GM19438 (cell line): ENCODE data around the gene ABCF3.

Experiments used
- ATAC-seq: cut with Tn5 transposase; IDR thresholded peaks from one replicate; pipeline ENCODE4 v1.9.1; 2021; ENCODE audit warnings: low read depth; ENCODE audit not compliant: unreplicated experiment

Gene ABCF3

DNA sequence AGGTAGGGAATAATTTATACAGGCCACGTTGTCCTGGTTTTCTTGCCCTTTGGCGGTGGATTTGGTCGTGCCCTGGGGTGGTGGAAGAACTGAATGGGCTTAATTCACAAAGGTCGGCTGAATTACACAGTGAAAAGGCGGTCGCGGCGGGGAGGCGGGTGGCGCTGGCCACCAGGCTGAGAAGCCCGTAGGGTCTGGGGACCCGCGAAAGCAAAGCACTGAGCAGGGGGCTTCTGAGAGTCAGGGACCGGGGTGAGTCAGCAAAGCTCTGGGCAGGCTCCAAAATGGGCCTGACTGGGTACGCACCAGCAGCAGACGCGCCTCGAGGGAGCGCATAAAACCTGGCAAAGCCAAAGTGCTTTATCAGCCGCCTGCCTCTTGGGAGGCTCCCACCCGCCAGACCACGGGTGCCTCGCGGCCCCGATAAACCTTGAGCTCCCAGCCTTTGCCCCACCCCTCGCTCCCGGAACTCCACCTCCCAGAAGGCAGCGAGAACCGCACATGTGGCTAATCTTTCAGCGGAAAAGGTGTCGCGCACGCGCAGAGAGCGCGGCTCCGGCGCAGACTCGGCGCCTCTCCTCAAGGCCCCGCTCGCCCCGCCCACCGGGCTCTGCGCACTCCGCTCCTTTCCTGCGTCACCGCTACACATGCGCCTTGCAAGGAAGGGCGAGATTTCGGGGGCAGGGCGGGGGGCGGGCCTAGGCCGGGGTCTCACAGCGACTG is 377 bp upstream of the ABCF3 start:
- peak; percentile 88 for ATAC-seq

- ATAC-seq, result no peak
These were observed 856 bp downstream of the ABCF3 start for GRCh38 chr3:184186902-184187207.

DNA sequence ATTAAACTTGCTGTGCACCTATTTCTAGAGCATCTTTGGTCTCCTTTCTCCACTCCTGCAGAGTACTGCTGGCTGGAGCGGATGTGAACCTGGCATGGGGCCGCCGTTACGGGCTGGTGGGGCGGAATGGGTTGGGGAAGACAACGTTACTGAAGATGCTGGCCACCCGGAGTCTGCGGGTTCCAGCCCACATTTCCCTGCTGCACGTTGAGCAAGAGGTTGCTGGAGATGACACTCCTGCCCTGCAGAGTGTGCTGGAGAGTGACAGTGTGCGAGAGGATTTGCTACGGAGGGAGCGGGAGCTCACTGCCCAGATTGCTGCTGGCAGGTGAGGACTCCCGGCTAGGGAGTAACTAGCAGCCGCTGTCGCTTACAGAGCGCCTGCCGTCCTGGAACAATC is 2.1 kb downstream of the ABCF3 start:
- ATAC-seq, result no peak

- no peak for ATAC-seq
These were observed 3.4 kb downstream of the ABCF3 start for GRCh38 chr3:184189421-184189820.

GRCh38 chr3:184192889-184193288 is 6.9 kb downstream of the ABCF3 start:
- no peak for ATAC-seq

DNA sequence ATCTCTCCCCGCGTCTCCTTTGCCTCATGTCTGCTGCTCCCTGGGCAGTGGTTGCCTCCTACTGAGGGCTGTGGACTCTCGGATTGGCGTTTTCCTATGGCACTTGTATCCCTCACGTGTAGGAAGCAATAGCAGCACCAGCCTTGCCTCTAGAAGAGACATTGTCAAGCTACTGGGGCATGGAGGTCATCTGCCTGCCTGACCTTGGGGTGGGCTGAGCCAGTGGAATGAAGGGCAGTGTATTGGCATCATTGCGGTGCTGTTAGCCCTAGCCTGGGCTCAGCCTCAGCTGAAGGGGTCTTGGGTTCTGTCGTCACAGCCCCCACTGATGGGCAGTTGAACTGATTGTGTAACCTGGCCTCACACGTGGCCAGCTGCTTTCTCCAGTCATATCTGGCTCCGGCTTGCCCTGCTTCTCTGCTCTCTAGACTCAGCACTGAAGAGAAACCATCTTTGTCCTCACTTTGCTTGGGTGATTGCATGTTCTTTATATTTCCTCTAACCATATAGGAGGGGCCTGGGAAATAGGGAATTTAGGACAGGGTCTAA is 8.1 kb downstream of the ABCF3 start:
- no peak for ATAC-seq

DNA sequence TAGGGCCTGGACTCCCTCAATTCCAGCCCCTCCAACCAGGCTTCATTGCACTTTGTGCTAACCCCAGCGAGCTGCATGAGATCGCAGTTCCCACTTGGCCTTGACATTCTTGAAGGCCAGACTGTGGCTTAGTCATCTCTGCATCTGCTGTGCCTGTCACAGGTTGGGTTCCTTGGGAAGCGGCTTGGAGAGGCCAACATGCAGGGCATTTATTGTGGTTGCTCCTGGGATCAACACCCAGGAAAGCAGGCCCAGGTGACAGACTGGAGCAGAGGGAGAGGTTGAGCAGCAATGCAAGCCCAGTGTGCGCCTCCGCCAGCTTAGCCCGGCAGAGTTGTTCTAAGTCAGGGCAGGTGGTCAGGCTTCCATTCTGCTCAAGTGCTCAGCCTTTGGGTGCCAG is 10.5 kb downstream of the ABCF3 start:
- ATAC-seq, result no peak

DNA sequence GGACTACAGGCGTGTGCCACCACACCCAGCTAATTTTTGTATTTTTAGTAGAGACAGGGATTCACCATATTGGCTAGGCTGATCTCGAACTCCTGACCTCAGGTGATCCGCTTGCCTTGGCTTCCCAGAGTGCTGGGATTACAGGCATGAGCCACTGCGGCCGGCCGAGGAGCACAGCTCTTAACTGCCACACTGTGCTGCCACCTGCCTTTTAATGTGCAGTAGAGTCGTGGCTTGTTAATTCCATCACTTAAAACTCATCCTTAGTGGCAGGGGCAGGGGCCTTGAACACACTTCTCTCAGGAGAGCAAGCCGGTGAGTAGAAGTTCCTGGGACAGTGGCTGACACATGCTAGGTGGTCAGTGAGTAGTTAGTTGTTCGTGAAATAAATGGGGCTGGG is 12.5 kb downstream of the ABCF3 start:
- ATAC-seq, result no peak

DNA sequence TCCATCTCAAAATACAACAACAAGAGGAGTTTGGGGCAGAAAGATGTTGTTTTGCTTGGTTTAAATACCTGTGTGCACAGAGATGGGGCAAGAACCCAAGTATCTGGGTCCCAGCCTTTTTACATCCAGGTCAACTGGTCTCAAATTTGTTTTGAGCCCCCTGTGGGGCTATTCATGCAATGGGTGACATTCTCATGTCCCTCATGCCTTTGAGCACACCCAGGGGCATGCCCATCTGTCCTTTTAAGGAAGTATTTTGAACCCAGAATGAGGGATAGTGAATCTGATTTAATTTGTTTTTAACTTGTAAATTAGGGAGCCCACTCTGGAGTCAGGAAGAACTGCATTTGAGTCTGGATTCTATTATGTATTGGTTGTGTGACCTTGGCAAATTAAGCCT is 14.8 kb downstream of the ABCF3 start:
- ATAC-seq, result no peak

DNA sequence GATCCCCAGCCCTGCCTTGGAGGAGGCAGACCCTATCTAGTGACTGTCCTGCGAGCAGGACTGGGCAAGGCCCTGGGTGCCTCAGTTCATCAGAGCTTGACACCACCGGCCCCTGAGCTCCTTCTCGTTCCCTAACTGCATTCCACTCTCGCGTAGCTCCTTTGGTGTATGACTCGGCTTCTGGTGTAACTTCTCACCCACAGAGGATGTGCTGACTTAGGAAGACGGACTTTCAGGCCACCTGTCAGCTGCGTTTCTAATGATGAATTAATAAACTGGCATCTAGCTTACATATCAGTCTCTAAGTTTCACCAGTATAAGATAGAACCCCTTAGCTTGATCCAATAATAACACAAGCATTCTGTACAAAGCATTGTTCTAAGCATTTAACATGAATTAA is 17.5 kb downstream of the ABCF3 start:
- no peak for ATAC-seq

DNA sequence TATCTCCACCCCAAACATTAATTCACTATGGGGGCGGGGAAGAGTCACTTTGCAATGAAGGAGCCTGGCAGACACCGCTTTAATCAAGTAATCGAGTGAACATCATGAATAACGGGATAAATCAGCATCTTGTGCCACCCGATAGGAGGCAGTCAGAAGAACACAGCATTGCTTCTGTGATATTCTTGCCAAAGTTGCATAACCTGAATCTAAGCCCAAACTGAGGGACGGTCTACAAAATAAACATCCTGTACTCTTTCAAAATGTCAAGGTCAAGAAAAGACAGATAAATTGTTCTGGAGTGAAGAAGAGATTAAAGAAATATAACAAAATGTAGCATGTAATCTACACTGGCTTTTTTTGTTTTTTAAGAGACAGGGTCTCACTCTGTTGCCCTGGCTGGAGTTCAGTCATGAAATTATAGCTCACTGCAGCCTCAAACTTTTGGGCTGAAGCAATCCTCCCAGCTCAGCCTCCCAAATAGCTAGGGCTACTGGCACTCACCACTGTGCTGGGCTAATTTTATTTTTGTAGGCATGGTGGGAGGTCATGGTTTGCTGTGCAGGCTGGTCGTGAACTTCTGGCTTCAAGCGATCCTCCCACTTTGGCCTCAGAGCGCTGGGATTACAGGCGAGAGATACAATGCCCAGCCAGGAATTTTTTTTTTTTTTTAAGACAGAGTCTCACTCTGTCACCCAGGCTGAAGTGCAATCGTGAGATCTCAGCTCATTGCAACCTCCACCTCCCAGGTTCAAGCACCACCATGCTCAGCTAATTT is 23.3 kb downstream of the ABCF3 start:
- ATAC-seq, result no peak

- ATAC-seq, result no peak
These were observed 25.3 kb downstream of the ABCF3 start for GRCh38 chr3:184211297-184211696.

- no peak for ATAC-seq
These were observed 25.7 kb downstream of the ABCF3 start for GRCh38 chr3:184211718-184212117.

DNA sequence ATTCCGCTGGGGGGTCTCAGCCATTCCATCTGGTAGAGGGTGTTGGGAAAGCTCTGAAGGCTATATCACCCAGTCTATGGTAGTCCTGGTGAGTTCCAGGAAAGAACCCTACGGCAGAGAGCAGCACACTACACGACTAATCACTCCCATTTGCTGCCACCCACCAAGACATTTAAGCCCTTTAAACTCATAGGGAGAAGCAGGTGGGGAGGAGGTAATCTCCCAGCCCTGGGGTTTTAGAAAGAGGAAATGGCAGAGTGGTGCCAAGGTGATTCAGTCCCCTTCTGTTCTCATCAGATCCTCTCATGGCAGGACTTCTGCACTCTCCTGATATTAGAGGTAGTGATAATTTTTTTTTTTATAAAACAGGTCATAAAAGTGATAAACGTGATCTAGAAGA is 32.8 kb downstream of the ABCF3 start:
- ATAC-seq, result no peak

- ATAC-seq, result no peak
These were observed 36.5 kb downstream of the ABCF3 start for GRCh38 chr3:184222521-184222920.

GRCh38 chr3:184223946-184224345 is 37.9 kb downstream of the ABCF3 start:
- no peak for ATAC-seq

GRCh38 chr3:184227481-184227935 is 41.5 kb downstream of the ABCF3 start:
- ATAC-seq, result no peak

- ATAC-seq, result no peak
These were observed 42.6 kb downstream of the ABCF3 start for GRCh38 chr3:184228376-184229137.

DNA sequence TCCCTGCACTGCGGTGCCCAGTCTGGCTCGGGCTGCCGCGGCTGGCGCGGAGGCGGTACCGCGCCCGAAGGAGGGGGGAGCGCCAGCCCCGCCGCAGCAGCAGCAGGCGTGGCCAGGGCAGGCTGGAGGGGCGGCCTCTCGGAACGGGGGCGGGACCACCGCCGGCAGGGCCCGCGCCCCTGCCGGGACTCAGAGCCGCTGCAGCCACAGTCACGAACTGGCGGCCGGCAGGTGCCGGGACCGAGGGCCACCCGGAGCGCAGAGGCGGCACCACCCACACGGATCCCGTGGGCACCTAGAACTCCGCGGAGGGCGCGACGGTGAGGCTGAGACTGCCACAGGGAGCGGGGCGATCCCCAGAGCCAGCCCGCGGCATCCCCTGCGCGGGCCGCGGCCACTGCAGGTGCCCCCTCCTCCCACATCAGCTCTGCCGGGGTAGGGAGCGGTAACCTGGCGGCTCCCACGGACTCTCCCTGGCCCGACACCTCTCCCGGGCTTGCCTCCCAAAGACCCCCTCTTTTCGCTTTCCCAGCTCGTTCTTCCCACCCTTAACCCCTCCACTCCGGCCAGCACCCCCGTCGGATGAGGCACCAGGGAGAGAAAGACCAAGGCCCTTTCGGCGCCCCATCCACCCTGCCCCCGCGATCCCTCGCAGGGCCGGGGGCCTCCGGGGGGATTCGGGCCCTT is 43.5 kb downstream of the ABCF3 start, which contains the start of gene VWA5B2:
Gene VWA5B2, plus strand, starts transcription at position 192 of the 687 bp plus-strand sequence. CDS start 944 bp downstream, outside the sequence.
- peak; percentile 83 for ATAC-seq

GRCh38 chr3:184230081-184230602 is 44.1 kb downstream of the ABCF3 start:
- ATAC-seq, result no peak
